H9 (cell line): Measurements from ENCODE around the gene CCSER1. TPM values are rescaled to one million over a fixed set of nuclear protein-coding genes. Genes with fewer than 3 reads are reported as not detected.

ENCODE experiments used
- DNase-seq: peaks from one replicate; pipeline ENCODE4 v3.0.0-alpha.2; 2017
- H2AFZ ChIP-seq: one replicate; pipeline ENCODE4 v1.6.1; 2013; ENCODE audit warnings: mild to moderate bottlenecking, low read length, control low read depth, moderate library complexity
- H2AK5ac ChIP-seq: 2 replicates; pipeline ENCODE4 v1.6.1; 2013; ENCODE audit warnings: low read length, control low read depth, mixed read lengths; ENCODE audit not compliant: insufficient read length
- H2BK120ac ChIP-seq: one replicate; pipeline ENCODE4 v1.6.1; 2013; ENCODE audit warnings: low read depth, mild to moderate bottlenecking, low read length, control low read depth, inconsistent platforms; ENCODE audit not compliant: poor library complexity, severe bottlenecking
- H2BK12ac ChIP-seq: 2 replicates; pipeline ENCODE4 v1.6.1; 2013; ENCODE audit warnings: low read length, control low read depth, mixed read lengths, low read depth; ENCODE audit not compliant: insufficient read length
- H2BK15ac ChIP-seq: 2 replicates; pipeline ENCODE4 v1.6.1; 2013; ENCODE audit warnings: low read depth, low read length, control low read depth
- H2BK20ac ChIP-seq: one replicate; pipeline ENCODE4 v1.6.1; 2013; ENCODE audit warnings: low read depth, mild to moderate bottlenecking, low read length, control low read depth, inconsistent platforms; ENCODE audit not compliant: poor library complexity, severe bottlenecking
- H2BK5ac ChIP-seq: 2 replicates; pipeline ENCODE4 v1.6.1; 2013; ENCODE audit warnings: low read length, control low read depth, mixed read lengths; ENCODE audit not compliant: insufficient read length
- H3K14ac ChIP-seq: 2 replicates; pipeline ENCODE4 v1.6.1; 2013; ENCODE audit warnings: low read length, control low read depth; ENCODE audit not compliant: insufficient read depth
- H3K18ac ChIP-seq: 2 replicates; pipeline ENCODE4 v1.6.1; 2013; ENCODE audit warnings: low read depth, mild to moderate bottlenecking, mixed read lengths, low read length, control low read depth; ENCODE audit not compliant: insufficient read length
- H3K23ac ChIP-seq: 2 replicates; pipeline ENCODE4 v1.6.1; 2013; ENCODE audit warnings: low read length, control low read depth, mixed read lengths, low read depth; ENCODE audit not compliant: insufficient read length
- H3K23me2 ChIP-seq: 2 replicates; pipeline ENCODE4 v1.6.1; 2013; ENCODE audit warnings: low read depth, mild to moderate bottlenecking, mixed read lengths, low read length, control low read depth; ENCODE audit not compliant: insufficient read length, poor library complexity, severe bottlenecking
- H3K27ac ChIP-seq: 2 replicates; pipeline ENCODE4 v1.5.1; 2013; ENCODE audit warnings: low read length, control low read depth, mixed read lengths, low read depth; ENCODE audit not compliant: insufficient read length
- H3K27me3 ChIP-seq: 2 replicates; pipeline ENCODE4 v1.6.1; 2013; ENCODE audit warnings: low read length, control low read depth, inconsistent platforms; ENCODE audit not compliant: insufficient read depth
- H3K4ac ChIP-seq: 2 replicates; pipeline ENCODE4 v1.6.1; 2013; ENCODE audit warnings: low read depth, mild to moderate bottlenecking, control low read depth, inconsistent platforms, low read length, moderate library complexity
- H3K4me1 ChIP-seq: 2 replicates; pipeline ENCODE4 v1.6.1; 2013; ENCODE audit warnings: low read length, control low read depth, inconsistent platforms; ENCODE audit not compliant: insufficient read depth
- H3K4me2 ChIP-seq: 2 replicates; pipeline ENCODE4 v1.6.1; 2013; ENCODE audit warnings: low read length, control low read depth, mixed read lengths; ENCODE audit not compliant: insufficient read length, insufficient read depth
- H3K56ac ChIP-seq: 2 replicates; pipeline ENCODE4 v1.6.1; 2013; ENCODE audit warnings: low read depth, mild to moderate bottlenecking, mixed read lengths, low read length, control low read depth; ENCODE audit not compliant: insufficient read length
- H3K79me1 ChIP-seq: 2 replicates; pipeline ENCODE4 v1.6.1; 2013; ENCODE audit warnings: low read depth, mild to moderate bottlenecking, moderate library complexity, low read length, control low read depth, inconsistent platforms; ENCODE audit not compliant: insufficient read depth, poor library complexity, severe bottlenecking
- H3K79me2 ChIP-seq: 2 replicates; pipeline ENCODE4 v1.6.1; 2013; ENCODE audit warnings: low read length, control low read depth, inconsistent platforms; ENCODE audit not compliant: insufficient read depth
- H3K9ac ChIP-seq: 2 replicates; pipeline ENCODE4 v1.6.1; 2013; ENCODE audit warnings: low read length, control low read depth, mixed read lengths; ENCODE audit not compliant: insufficient read length; ENCODE audit errors: extremely low read depth
- H3K9me3 ChIP-seq: one replicate; pipeline ENCODE4 v1.6.1; 2013; ENCODE audit warnings: low read depth, low read length, inconsistent platforms; ENCODE audit not compliant: control insufficient read depth
- H3T11ph ChIP-seq: one replicate; pipeline ENCODE4 v1.6.1; 2013; ENCODE audit warnings: mild to moderate bottlenecking, low read length, control low read depth, inconsistent platforms
- H4K20me1 ChIP-seq: one replicate; pipeline ENCODE4 v1.6.1; 2013; ENCODE audit not compliant: control insufficient read depth, insufficient read length, insufficient read depth
- H4K5ac ChIP-seq: 2 replicates; pipeline ENCODE4 v1.6.1; 2013; ENCODE audit warnings: low read depth, mild to moderate bottlenecking, mixed read lengths, low read length, control low read depth; ENCODE audit not compliant: insufficient read length
- H4K8ac ChIP-seq: replicated peaks from 2 replicates; pipeline ENCODE4 v1.6.1; 2013; ENCODE audit warnings: low read length, control low read depth, mixed read lengths, low read depth; ENCODE audit not compliant: insufficient read length
- H4K91ac ChIP-seq: 2 replicates; pipeline ENCODE4 v1.6.1; 2013; ENCODE audit warnings: low read depth, mild to moderate bottlenecking, moderate library complexity, mixed read lengths, low read length, control low read depth; ENCODE audit not compliant: insufficient read length
- H3K27ac Mint-ChIP-seq, 3 experiments: 2 replicates in 2 of 3; 3 replicates in 1 of 3; pipeline ENCODE4 v1.8.0; 2020 to 2021; ENCODE audit warnings: mixed read lengths in 3 of 3, mild to moderate bottlenecking in 1 of 3, moderate library complexity in 1 of 3
- H3K27me3 Mint-ChIP-seq: 2 replicates; pipeline ENCODE4 v1.8.0; 2021; ENCODE audit warnings: low read depth, mild to moderate bottlenecking, moderate library complexity, mixed read lengths
- H3K36me3 Mint-ChIP-seq, 3 experiments: 2 replicates in 2 of 3; 3 replicates in 1 of 3; pipeline ENCODE4 v1.8.0; 2020 to 2021; ENCODE audit warnings: low read depth in 3 of 3, mixed read lengths in 3 of 3; ENCODE audit not compliant: insufficient read depth in 1 of 3
- H3K4me1 Mint-ChIP-seq, 2 experiments: 2 replicates each; pipeline ENCODE4 v1.8.0; 2020; ENCODE audit warnings: mixed read lengths in 2 of 2
- H3K4me3 Mint-ChIP-seq, 2 experiments: 2 replicates in 1 of 2; 3 replicates in 1 of 2; pipeline ENCODE4 v1.8.0; 2020 to 2021; ENCODE audit warnings: mild to moderate bottlenecking in 2 of 2, mixed read lengths in 2 of 2, moderate library complexity in 1 of 2
- H3K9me3 Mint-ChIP-seq, 2 experiments: 2 replicates in 1 of 2; 3 replicates in 1 of 2; pipeline ENCODE4 v1.8.0; 2020; ENCODE audit warnings: mild to moderate bottlenecking in 2 of 2, mixed read lengths in 2 of 2, moderate library complexity in 1 of 2
- WGBS: extraction: QIAGEN DNeasy Blood & Tissue Kit; methylation state at CpG from one replicate; pipeline ENCODE4 v1.1.7; 2013; ENCODE audit warnings: missing lambda C conversion rate, low lambda C conversion rate, mixed read lengths; ENCODE audit not compliant: insufficient read length; ENCODE audit errors: extremely low coverage; 5-methylcytosine and 5-hydroxymethylcytosine counted together
- total RNA-seq: library from RNA; stranded (reverse); gene quantifications from 2 replicates; pipeline ENCODE4 v1.2.1, GENCODE V29; 2021
- TF ChIP-seq, protein P1 (sequence below): fragments of 200-600 bp; sonication (generic); conservative IDR thresholded peaks from 3 replicates; pipeline ENCODE4 v1.8.0; 2021; ENCODE audit warnings: antibody characterized with exemption, mild to moderate bottlenecking

Gene CCSER1
- total RNA-seq, 1 experiment from 2014 or later, result 0.37 TPM

DNA sequence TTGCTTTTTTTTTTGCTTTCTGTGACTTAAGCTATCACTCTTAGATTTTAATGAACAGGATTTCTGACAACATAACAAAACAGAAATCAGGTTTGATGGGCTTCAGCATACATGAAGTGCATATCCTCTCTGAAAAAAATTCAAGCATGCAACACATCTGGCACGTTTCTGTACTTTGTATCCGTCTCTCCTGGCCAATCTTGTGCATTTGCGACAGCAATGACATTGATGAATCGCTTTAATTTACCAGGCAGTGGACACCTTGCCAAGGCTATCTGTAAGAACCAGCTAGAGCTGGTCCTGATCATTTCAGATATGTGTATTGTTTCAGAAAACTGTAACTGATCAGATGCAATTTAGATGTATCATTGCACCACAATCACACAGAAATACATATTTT lies 93.3 kb downstream of the CCSER1 start:
- Histone ChIP-seq H3K23me2 (no peaks in the 10 kb centered on the region), H3T11ph (no peak overlapping the region), H2AFZ (no peak overlapping the region), H3K9ac (no peak overlapping the region), H2BK12ac (no peak overlapping the region), H4K91ac (no peak overlapping the region), H3K23ac (no peak overlapping the region), H3K18ac (no peak overlapping the region), H4K20me1 (no peaks in the 10 kb centered on the region), H4K8ac (no peak overlapping the region), H3K27ac (no peak overlapping the region), H2BK120ac (no peak overlapping the region), H2BK15ac (no peak overlapping the region), H3K14ac (no peak overlapping the region), H3K4me2 (no peak overlapping the region), H2BK5ac (no peak overlapping the region), H3K27me3 (no peaks in the 10 kb centered on the region), H3K4me1 (peaks cover 6% of the 10 kb centered on the region; the same call in 1 of the 2 replicates), H3K9me3 (no peaks in the 10 kb centered on the region), H3K4ac (no peak overlapping the region), H2BK20ac (no peak overlapping the region), H3K79me2 (no peaks in the 10 kb centered on the region), H4K5ac (no peak overlapping the region), H3K79me1 (no peaks in the 10 kb centered on the region), H2AK5ac (no peak overlapping the region), H3K56ac (no peak overlapping the region)
- Mint-ChIP-seq H3K9me3 (peaks cover 0 to 3% of the 10 kb centered on the region in 2 experiments; a peak in 1 of 5 replicates), H3K27ac (no peak overlapping the region), H3K36me3 (peaks cover 0 to 6% (median 0%) of the 10 kb centered on the region in 3 experiments; a peak in 3 of 7 replicates), H3K27me3 (no peaks in the 10 kb centered on the region), H3K4me1 (peaks cover 16 to 20% of the 10 kb centered on the region in 2 experiments), H3K4me3 (no peak overlapping the region)
- WGBS, result no CpG with 5 or more reads among the region's 4 CpGs
- no peak for DNase-seq
- TF ChIP-seq, protein P1, sequence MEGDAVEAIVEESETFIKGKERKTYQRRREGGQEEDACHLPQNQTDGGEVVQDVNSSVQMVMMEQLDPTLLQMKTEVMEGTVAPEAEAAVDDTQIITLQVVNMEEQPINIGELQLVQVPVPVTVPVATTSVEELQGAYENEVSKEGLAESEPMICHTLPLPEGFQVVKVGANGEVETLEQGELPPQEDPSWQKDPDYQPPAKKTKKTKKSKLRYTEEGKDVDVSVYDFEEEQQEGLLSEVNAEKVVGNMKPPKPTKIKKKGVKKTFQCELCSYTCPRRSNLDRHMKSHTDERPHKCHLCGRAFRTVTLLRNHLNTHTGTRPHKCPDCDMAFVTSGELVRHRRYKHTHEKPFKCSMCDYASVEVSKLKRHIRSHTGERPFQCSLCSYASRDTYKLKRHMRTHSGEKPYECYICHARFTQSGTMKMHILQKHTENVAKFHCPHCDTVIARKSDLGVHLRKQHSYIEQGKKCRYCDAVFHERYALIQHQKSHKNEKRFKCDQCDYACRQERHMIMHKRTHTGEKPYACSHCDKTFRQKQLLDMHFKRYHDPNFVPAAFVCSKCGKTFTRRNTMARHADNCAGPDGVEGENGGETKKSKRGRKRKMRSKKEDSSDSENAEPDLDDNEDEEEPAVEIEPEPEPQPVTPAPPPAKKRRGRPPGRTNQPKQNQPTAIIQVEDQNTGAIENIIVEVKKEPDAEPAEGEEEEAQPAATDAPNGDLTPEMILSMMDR, result no peak
